ENCODE measurements around the gene OSTM1.
"Not testable (repeated sequence)": the region's sequence is repeated elsewhere in the genome, so short reads cannot be mapped to it uniquely, and the experiment has no call there.

OSTM1 gene

DNA sequence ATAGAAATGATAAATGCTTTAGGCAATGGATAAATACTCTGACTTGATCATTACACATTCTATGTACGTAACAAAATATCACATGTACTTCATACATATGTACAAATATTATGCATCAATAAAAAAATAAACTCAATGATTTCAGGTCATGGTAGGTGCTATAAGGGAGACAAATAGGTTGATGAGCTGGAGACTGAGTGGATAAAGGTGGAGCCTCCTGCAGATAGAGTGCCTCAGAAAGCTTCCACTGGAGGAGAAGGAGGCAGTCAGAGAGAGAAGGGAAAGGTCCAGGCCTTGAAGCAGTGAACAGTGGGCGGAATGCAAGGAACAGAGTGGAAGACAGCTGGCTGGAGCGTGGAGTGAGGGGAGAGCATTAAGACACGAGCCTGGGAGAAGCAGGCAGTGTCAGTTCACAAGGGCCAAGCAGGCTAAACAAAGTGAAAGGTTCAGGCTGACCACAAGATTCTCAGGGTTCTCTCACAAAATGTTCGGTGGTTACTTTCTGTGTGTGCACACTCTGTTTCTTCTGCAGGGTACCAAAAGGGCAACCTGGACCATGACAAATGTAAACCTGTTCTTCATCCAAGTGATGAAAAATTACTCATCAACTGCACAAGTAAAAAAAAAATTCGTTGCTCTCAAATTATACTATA, 60.6 kb downstream of the OSTM1 start:
- H3K4me3 ChIP-seq (ENCODE audit: low read length), result no peak overlapping the region
- no peak for TF ChIP-seq ZNF274 (IDR thresholded peaks at IDR 0.05; ENCODE audit: low read depth, low read length)

DNA sequence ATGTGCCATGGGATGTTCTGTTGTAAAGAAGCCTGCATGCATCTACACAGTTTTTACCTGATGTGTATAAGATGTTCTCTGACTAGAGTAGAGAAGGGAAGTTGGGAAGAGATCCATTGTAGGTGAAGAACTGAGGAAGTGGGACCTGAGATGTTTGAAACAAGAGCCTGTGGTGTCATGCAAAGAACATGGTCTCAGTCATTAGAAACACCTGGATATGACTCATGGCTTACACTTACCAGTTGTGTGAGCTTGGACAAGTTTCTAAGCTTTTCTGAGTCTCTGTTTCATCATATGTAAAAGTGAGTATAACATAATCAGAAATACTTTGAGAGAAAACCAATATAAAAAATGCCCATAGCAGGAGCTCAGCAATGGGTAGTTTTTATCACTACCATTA, 64.6 kb downstream of the OSTM1 start:
- no peak for TF ChIP-seq ZNF274 (IDR thresholded peaks at IDR 0.05; ENCODE audit: low read depth, low read length)
- no peak overlapping the region for H3K4me3 ChIP-seq (ENCODE audit: low read length)

DNA sequence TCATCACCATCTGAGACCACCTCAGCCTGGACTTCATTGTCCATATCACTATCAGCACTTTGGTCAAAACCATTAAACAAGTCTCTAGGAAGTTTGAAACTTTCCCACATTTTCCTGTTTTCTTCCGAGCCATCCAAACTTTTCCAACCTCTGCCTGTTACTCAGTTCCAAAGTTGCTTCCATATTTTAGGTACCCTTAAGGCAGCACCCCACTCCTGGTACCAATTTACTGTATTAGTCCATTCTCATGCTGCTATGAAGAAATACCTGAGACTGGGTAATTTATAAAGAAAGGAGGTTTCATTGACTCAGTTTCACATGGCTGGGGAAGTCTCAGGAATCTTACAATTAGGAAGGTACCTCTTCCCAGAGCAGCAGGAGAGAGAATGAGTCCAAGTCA, 65.3 kb downstream of the OSTM1 start:
- not testable (repeated sequence) for H3K4me3 ChIP-seq (ENCODE audit: low read length)

DNA sequence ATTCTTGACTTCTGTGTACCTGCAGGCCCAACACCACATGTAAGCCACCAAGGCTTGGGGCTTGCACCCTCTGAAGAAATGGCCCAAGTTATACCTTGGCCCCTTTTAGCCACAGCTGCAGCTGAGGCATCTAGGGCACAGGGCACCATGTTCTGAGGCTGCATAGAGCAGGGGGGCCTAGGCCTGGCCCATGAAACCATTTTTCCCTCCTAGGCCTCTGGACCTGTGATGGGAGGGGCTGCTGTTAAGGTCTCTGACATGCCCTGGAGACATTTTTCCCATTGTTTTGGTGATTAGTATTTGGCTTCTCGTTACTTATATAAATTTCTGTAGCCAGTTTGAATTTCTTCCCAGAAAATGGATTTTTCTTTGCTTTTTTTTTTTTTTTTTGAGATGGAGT, 66.2 kb downstream of the OSTM1 start:
- TF ChIP-seq ZNF274 (IDR thresholded peaks at IDR 0.05; ENCODE audit: low read depth, low read length), result no peak
- H3K4me3 ChIP-seq (ENCODE audit: low read length), result no peak overlapping the region

DNA sequence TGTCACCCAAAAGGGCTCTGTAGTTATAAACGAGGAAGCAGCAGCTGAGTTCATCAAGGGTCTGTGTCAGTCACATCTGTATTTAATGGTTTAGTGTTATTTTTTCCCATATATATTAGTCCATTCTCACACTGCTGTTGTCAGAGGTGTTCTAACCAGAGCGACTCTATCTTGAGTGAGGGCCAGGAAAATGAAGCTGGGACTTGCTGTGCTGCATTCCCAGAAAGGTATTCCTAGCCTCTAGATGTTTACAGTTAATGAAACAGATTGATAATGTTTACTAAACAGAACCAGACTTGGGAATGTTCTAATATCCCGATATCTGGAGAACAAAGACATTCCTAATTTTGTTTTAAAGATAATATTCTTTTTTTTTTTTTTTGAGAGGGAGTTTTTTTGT, 68.6 kb downstream of the OSTM1 start:
- TF ChIP-seq ZNF274 (IDR thresholded peaks at IDR 0.05; ENCODE audit: low read depth, low read length), result no peak
- no peak overlapping the region for H3K4me3 ChIP-seq (ENCODE audit: low read length)

DNA sequence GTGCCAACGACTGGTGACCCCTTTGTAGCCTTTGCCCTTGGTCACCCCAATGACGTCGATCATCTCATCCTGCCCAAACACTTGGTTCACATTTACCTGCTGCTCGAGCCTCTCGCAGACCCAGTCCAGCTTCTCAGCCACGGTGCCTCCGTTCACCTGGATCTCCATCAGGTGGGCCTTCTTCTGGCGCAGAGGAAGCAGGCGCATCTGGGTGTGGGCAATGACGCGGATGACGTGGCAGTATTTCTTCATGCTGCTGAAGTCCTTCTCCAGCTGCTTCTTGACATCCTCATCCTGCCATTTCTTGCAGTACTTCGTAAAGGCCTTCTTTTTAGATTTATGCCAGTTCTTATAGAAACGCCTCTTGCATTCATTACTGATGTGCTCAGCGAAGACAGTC, 69.7 kb downstream of the OSTM1 start:
- TF ChIP-seq ZNF274 (IDR thresholded peaks at IDR 0.05; ENCODE audit: low read depth, low read length), result no peak
- no peak overlapping the region for H3K4me3 ChIP-seq (ENCODE audit: low read length)

DNA sequence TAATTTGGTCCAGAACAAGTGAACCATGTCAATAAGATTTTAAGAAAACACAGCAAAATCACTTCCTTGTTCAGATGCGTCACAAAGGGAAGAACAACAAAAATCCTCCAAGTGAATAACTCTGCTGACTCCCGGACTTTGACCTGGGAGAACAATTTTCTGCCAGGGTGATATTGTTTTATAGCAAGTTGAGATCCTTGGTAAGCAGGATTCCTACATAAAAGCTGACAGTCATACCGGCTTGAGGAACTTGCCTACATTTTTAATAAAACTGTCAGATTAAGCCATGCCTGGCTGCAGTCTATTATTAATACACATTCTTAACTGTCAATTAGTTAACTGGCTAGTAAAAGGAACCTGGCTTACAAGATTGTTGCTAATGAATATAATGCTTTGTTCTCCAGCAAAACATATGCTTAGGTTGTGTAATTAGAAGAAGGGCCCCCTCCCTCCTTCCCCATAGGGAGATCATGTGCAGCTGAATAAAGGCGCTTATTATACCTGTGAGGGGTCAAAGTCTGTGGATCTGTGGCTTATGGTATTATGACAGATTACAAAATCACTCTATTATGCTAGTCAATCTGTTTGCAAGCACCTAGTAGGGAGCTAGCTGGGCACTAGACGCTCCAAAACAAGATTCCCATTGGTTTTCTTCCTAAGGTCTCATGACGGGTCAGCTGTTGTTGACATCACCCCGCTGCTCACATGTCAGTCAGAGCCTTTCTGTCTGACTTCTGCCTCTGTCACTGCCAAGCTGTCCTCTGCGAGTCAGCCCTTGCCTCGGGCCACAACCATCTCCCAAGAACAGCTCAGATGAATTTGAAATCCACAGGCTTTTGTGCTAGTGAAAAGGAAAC, 71.9 kb downstream of the OSTM1 start:
- TF ChIP-seq ZNF274 (IDR thresholded peaks at IDR 0.05; ENCODE audit: low read depth, low read length), result no peak

DNA sequence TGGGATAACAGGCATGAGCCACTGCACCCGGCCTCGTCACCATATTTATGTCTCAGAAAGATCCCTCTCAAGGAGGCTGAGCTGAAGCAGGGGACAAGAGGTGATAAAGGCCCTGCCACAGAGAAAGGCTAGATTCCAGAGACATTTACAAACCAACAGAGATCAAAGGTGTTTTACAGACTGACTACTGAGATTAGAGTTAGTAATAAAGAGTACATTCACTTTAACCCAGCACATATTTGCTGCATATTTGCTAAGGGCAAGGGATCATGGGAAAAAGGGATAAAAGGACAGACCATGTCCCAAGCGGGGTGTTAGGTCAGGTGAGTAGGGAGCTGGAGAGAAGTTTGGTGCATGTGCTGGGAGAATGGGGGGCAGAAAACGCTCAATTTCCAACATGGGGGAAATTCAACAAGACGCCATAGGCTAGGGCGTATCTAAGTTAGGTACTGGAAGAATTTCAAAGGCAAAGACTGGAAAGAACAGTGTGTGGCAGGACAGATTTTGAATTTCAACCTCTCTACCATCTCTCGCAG, 72.8 kb downstream of the OSTM1 start:
- no peak overlapping the region for H3K4me3 ChIP-seq (ENCODE audit: low read length)
- TF ChIP-seq ZNF274 (IDR thresholded peaks at IDR 0.05; ENCODE audit: low read depth, low read length), result no peak

More for the DNA sequence above, 71.9 kb downstream of the OSTM1 start:
- no peak overlapping the region for H3K4me3 ChIP-seq (ENCODE audit: low read length)

DNA sequence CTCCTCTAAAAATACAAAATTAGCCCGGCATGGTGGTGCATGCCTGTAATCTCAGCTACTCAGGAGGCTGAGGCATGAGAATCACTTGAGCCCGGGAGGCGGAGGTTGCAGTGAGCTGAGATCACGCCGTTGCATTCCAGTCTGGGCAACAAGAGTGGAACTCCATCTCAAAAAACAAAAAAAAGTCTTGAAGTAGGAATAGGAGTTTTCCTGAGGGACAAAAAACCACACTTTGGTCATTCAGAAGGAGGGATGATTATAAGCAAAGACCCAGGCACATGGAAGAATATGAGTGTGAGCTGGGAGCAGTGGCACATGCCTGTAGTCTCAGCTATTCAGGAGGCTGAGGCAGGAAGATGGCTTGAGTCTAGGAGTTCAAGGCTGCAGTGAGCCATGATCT, 74.3 kb downstream of the OSTM1 start:
- H3K4me3 ChIP-seq (ENCODE audit: low read length), result not testable (repeated sequence)

DNA sequence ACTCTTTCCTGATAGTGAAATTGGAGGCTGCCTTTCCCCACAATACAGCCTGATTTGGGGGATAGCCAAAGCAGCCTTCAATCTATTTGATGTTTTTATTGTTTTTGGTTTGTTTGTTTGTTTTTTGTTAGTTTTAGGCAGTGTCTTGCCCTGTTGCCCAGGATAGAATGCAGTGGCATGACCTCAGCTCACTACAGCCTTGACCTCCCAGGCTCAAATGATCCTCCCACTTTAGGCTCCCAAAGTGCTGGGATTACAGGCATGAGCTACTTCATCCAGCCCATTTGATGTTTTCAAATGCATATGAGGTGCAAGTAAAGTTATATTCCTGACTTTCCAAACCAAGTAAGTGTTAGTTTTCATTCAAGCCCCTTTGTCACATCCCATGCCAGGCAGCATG, 75.2 kb downstream of the OSTM1 start:
- no peak overlapping the region for H3K4me3 ChIP-seq (ENCODE audit: low read length)
- TF ChIP-seq ZNF274 (IDR thresholded peaks at IDR 0.05; ENCODE audit: low read depth, low read length), result no peak

DNA sequence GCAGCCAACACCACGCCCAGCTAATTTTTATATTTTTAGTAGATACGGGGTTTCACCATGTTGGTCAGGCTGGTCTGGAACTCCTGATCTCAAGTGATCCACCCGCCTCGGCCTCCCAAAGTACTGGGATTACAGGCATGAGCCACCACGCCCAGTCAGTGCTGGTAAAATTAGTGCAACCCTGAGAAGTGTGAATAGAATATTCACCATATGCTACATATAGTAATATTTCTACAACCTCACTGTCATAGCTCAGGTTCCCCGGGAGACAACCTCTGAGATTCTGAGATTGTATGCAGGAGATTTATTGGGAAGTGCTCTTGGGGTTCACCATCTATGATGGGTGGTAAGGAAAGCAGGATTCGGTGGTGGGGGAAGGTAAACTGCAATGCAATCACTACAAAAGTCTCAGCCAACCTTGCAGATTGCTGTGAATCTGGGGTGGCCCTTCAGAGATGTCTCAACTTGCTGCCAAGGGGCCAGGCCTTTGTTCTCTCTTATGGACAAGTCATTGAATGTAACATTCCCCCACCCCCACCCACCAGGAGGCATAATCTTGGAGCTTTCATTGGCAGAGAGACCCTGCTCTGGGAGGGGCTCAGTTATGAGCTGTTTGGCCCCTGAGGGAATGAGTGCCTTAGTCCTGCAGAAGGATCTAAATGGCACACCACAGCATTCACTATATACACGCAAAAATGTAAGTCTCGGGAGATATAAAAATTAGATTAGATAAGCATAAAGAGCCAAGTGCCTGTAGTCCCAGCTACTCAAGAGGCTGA, 82.6 kb downstream of the OSTM1 start:
- H3K4me3 ChIP-seq (ENCODE audit: low read length), result no peak overlapping the region
- TF ChIP-seq ZNF274 (IDR thresholded peaks at IDR 0.05; ENCODE audit: low read depth, low read length), result no peak

Measured in GM08714 (cell line).